MM.1S (cell line): ENCODE measurements around the gene BCL2.
"Not testable (repeated sequence)": the region's sequence is repeated elsewhere in the genome, so short reads cannot be mapped to it uniquely, and the experiment has no call there.

Experiments used
- DNase-seq: peaks from one replicate; pipeline ENCODE4 v3.0.0-alpha.2; 2015
- H2AFZ ChIP-seq: fragments of 300-600 bp; sonication (generic); 2 replicates; pipeline ENCODE4 v1.6.0; 2016; ENCODE audit warnings: antibody characterized with exemption, low read length
- H3F3A ChIP-seq: fragments of 300-600 bp; sonication (generic); 2 replicates; pipeline ENCODE4 v1.6.1; 2016; ENCODE audit warnings: mild to moderate bottlenecking, antibody characterized with exemption, low read length, moderate library complexity, mixed read lengths; ENCODE audit not compliant: insufficient read depth
- H3K27ac ChIP-seq: fragments of 300-600 bp; sonication (generic); 2 replicates; pipeline ENCODE4 v1.5.1; 2016; ENCODE audit warnings: mild to moderate bottlenecking, low read length
- H3K27me3 ChIP-seq: fragments of 300-600 bp; sonication (generic); replicated peaks from 2 replicates; pipeline ENCODE4 v1.6.0; 2016; ENCODE audit warnings: low read length; ENCODE audit not compliant: insufficient read depth
- H3K36me3 ChIP-seq: fragments of 300-600 bp; sonication (generic); replicated peaks from 2 replicates; pipeline ENCODE4 v1.6.1; 2016; ENCODE audit warnings: mild to moderate bottlenecking, low read length, mixed read lengths; ENCODE audit not compliant: insufficient read depth
- H3K4me1 ChIP-seq: fragments of 300-600 bp; sonication (generic); 2 replicates; pipeline ENCODE4 v1.6.1; 2016; ENCODE audit warnings: low read length, mixed read lengths
- H3K4me2 ChIP-seq: fragments of 300-600 bp; sonication (generic); 2 replicates; pipeline ENCODE4 v1.6.0; 2016; ENCODE audit warnings: low read depth, low read length
- H3K4me3 ChIP-seq: fragments of 300-600 bp; sonication (generic); 2 replicates; pipeline ENCODE4 v1.5.1; 2016; ENCODE audit warnings: low read length, mixed read lengths
- H3K79me2 ChIP-seq: fragments of 300-600 bp; sonication (generic); 2 replicates; pipeline ENCODE4 v1.6.1; 2016; ENCODE audit warnings: mixed run types, low read length, mixed read lengths
- H3K9ac ChIP-seq: fragments of 300-600 bp; sonication (generic); 2 replicates; pipeline ENCODE4 v1.6.1; 2016; ENCODE audit warnings: low read length, mixed read lengths
- H3K9me2 ChIP-seq: fragments of 300-600 bp; sonication (generic); replicated peaks from 2 replicates; pipeline ENCODE4 v1.6.1; 2016; ENCODE audit warnings: mild to moderate bottlenecking, low read length, mixed read lengths; ENCODE audit not compliant: insufficient read depth
- H3K9me3 ChIP-seq: fragments of 300-600 bp; sonication (generic); replicated peaks from 2 replicates; pipeline ENCODE4 v1.6.1; 2016; ENCODE audit warnings: mild to moderate bottlenecking, low read length, mixed read lengths; ENCODE audit not compliant: insufficient read depth
- H4K20me1 ChIP-seq: fragments of 300-600 bp; sonication (generic); 2 replicates; pipeline ENCODE4 v1.6.1; 2016; ENCODE audit warnings: mild to moderate bottlenecking, low read length, moderate library complexity, mixed read lengths; ENCODE audit not compliant: insufficient read depth
- EZH2 ChIP-seq: fragments of 300-600 bp; sonication (generic); optimal IDR thresholded peaks from 2 replicates; pipeline ENCODE3; 2017; ENCODE audit warnings: low read depth, mild to moderate bottlenecking, antibody characterized with exemption, low read length, mixed read lengths
- EZH2phosphoT487 ChIP-seq: fragments of 300-600 bp; sonication (generic); IDR thresholded peaks from 2 replicates; pipeline ENCODE4 v1.6.1; 2018; ENCODE audit warnings: antibody characterized with exemption, low read length
- TF ChIP-seq, protein P1 (sequence below): fragments of 300-600 bp; sonication (generic); IDR thresholded peaks from 2 replicates; pipeline ENCODE4 v1.5.1; 2016; ENCODE audit warnings: antibody characterized with exemption, low read length, mixed read lengths

The BCL2 gene

DNA sequence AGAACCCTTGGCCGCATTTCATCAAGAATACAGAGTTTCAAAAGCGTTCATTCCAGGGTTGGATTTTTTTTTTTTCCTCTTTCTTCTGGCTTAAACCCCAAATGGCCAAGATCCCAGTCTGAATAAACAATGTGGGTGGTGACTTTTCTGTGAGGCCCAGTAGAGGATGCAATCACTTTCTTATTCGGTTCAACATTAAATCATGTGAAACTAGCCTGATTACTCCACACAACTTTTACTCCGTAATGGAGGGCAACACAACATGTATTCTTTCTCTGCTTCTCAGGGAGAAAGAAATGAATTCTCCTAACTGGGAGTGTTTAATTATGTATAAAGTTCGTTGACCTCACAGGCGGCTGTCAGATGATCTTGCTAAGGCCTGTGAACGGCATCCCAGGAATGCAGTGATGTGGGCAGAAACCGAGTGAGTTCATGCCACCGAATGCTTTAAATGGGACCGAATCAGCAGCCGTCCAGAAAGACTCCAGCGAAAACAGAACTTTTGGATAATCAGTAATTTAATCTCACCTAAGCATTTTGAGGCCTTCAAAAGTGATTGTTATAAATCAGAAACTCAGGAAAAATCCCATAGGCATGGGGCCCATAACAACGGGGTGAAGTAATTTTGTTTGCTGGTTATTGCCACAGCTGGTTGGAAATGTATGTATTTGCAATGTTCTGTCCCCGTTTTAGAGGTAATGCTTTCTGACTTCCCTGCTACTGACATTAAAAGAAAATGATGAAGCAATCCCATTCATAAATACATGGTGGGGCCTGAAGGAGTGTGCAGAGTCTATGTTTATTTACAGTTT is 81.5 kb downstream of the BCL2 start:
- Histone ChIP-seq H3K4me3 (no peak overlapping the region), H3F3A (peaks cover 13% of the 10 kb centered on the region; the same call in 1 of the 2 replicates), H2AFZ (no peak overlapping the region), H3K36me3 (peaks cover 2% of the 10 kb centered on the region; the same call in 1 of the 2 replicates), H3K9ac (no peak overlapping the region), H3K9me2 (no peaks in the 10 kb centered on the region), H3K4me2 (no peak overlapping the region), H4K20me1 (no peaks in the 10 kb centered on the region), H3K27me3 (no peaks in the 10 kb centered on the region), H3K4me1 (peaks cover 21% of the 10 kb centered on the region), H3K79me2 (peaks cover 74% of the 10 kb centered on the region), H3K9me3 (no peaks in the 10 kb centered on the region), H3K27ac (no peak overlapping the region)
- DNase-seq, result no peak
- TF ChIP-seq EZH2phosphoT487 (no peak), EZH2 (no peak)
- TF ChIP-seq, protein P1, sequence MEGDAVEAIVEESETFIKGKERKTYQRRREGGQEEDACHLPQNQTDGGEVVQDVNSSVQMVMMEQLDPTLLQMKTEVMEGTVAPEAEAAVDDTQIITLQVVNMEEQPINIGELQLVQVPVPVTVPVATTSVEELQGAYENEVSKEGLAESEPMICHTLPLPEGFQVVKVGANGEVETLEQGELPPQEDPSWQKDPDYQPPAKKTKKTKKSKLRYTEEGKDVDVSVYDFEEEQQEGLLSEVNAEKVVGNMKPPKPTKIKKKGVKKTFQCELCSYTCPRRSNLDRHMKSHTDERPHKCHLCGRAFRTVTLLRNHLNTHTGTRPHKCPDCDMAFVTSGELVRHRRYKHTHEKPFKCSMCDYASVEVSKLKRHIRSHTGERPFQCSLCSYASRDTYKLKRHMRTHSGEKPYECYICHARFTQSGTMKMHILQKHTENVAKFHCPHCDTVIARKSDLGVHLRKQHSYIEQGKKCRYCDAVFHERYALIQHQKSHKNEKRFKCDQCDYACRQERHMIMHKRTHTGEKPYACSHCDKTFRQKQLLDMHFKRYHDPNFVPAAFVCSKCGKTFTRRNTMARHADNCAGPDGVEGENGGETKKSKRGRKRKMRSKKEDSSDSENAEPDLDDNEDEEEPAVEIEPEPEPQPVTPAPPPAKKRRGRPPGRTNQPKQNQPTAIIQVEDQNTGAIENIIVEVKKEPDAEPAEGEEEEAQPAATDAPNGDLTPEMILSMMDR, result no peak

DNA sequence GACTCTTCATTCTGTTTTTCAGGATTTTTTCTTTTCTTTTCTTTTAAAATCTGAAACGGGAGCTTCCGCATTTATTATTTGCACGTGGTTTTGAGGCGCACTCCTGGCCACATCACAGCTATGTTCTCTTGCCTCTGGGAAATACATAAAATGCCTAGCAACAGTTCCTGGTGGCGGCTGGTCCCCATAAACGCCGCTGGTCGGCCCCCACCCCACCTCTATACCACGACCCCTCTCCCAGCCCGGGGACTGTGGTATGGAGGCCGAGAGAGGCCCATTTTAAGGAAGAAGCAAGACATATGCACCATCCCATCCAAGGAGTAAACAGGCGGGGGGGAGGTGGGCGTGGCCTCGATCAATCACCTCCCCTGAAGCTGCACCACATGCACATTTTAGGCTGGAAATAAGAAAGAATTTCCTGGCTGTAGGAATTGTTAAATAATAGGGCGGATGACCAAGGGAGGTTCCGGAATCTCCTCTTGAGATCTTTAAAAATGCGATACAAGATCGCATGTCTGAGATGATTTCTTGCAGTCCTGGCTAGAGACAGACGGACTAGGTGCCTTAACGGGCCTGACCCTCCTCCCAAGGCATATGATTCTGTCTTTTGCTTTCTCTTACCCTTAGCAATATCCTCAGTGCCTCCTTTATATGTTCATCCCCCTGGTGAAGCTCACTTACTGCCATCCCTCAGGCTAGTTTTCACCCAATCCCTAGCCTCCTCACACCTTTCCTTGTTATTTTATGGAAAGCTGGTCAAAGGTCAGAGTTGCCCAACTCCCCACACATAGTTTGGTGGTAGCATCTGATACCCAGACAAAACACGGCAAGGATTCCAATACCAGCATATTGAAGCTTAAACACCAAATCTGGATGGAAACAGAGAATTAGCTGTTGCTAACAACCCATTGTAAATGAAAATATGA is 82.4 kb downstream of the BCL2 start:
- Histone ChIP-seq H3K9me3 (no peaks in the 10 kb centered on the region), H4K20me1 (no peaks in the 10 kb centered on the region), H3K9me2 (no peaks in the 10 kb centered on the region), H3K4me3 (no peak overlapping the region), H3K27ac (no peak overlapping the region), H3K4me1 (peaks cover 24% of the 10 kb centered on the region), H3K9ac (no peak overlapping the region), H3K36me3 (peaks cover 2% of the 10 kb centered on the region; the same call in 1 of the 2 replicates), H3K79me2 (peaks cover 74% of the 10 kb centered on the region), H3K27me3 (no peaks in the 10 kb centered on the region), H3F3A (peaks cover 13% of the 10 kb centered on the region; the same call in 1 of the 2 replicates), H2AFZ (no peak overlapping the region), H3K4me2 (no peak overlapping the region)
- DNase-seq, result no peak
- TF ChIP-seq EZH2phosphoT487 (no peak), EZH2 (no peak)
- TF ChIP-seq, protein P1, result no peak

DNA sequence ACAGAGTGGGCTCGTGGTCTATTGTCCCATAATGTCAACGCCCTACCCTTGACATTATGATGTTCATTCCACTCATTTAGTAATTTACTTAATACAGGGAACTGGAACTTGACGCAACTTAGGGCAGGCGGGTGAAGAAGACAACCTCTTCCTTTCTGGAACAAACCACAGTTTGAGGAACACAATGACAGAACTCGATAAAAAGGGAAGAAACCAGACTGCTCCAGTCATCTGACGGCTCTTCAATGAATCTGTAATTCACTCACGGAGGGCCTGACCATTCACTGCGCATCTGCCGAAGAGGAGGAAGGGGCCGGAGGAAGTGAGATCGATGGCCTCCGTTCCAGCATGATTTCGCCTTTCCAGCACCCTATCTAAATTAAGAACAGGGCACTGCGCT is 83.2 kb downstream of the BCL2 start:
- H2AFZ ChIP-seq, result no peak overlapping the region
- H3K4me2 ChIP-seq, result no peak overlapping the region
- DNase-seq, result no peak
- H3K9me2 ChIP-seq, result no peaks in the 10 kb centered on the region
- no peak overlapping the region for H3K27ac ChIP-seq
- no peaks in the 10 kb centered on the region for H3K27me3 ChIP-seq
- peaks cover 24% of the 10 kb centered on the region for H3K4me1 ChIP-seq
- no peak overlapping the region for H3K9ac ChIP-seq
- H3K79me2 ChIP-seq, result peaks cover 74% of the 10 kb centered on the region
- H3K36me3 ChIP-seq, result peaks cover 2% of the 10 kb centered on the region; the same call in 1 of the 2 replicates
- TF ChIP-seq, protein P1, result no peak
- TF ChIP-seq EZH2phosphoT487 (no peak), EZH2 (no peak)
- no peaks in the 10 kb centered on the region for H3K9me3 ChIP-seq
- no peaks in the 10 kb centered on the region for H4K20me1 ChIP-seq
- no peak overlapping the region for H3K4me3 ChIP-seq
- H3F3A ChIP-seq, result peaks cover 13% of the 10 kb centered on the region; the same call in 1 of the 2 replicates

DNA sequence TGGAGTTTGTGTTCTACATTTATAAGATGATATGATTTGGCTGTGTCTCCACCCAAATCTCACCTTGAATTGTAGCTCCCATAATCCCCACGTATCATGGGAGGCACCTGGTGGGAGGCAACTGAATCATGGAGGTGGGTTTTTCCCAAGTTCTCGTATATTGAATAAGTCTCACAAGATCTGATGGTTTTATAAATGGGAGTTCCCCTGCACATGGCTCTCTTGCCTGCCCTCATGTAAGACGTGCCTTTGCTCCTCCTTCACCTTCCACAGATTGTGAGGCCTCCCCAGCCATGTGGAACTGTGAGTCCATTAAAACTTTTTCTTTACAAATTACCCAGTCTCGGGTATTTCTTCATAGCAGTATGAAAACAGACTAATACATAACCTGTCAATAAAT is 83.6 kb downstream of the BCL2 start:
- not testable (repeated sequence) for DNase-seq, H3K27ac ChIP-seq, H2AFZ ChIP-seq, H3K36me3 ChIP-seq, H3K9me2 ChIP-seq, H3K27me3 ChIP-seq, H4K20me1 ChIP-seq, H3K9ac ChIP-seq, H3K4me3 ChIP-seq, H3K4me2 ChIP-seq, H3K9me3 ChIP-seq
- H3K4me1 ChIP-seq, result peaks cover 24% of the 10 kb centered on the region
- H3F3A ChIP-seq, result peaks cover 13% of the 10 kb centered on the region; the same call in 1 of the 2 replicates
- H3K79me2 ChIP-seq, result peaks cover 77% of the 10 kb centered on the region
